ENCODE measurements around the gene SFT2D2.

DNA sequence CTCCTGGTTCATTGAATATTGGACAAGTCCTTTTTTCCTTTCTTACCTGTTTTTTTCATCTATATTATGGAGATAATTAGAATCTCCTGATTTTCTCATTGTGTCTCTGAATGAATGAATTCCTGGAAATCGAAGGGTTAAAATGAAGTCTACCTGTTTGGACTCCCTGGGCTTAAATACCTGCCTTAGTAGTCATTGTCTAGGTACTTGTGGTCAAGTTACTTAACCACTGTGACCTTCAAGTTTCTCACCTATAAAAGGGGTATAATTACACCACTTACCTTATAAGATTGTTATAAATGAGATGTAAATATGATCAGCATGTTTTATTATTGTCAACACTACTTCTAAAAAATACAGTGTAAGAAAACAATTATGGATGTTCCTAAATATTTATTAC lies 45.8 kb downstream of the SFT2D2 start:
- TF ChIP-seq, protein P1, sequence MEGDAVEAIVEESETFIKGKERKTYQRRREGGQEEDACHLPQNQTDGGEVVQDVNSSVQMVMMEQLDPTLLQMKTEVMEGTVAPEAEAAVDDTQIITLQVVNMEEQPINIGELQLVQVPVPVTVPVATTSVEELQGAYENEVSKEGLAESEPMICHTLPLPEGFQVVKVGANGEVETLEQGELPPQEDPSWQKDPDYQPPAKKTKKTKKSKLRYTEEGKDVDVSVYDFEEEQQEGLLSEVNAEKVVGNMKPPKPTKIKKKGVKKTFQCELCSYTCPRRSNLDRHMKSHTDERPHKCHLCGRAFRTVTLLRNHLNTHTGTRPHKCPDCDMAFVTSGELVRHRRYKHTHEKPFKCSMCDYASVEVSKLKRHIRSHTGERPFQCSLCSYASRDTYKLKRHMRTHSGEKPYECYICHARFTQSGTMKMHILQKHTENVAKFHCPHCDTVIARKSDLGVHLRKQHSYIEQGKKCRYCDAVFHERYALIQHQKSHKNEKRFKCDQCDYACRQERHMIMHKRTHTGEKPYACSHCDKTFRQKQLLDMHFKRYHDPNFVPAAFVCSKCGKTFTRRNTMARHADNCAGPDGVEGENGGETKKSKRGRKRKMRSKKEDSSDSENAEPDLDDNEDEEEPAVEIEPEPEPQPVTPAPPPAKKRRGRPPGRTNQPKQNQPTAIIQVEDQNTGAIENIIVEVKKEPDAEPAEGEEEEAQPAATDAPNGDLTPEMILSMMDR (IDR thresholded peaks at IDR 0.05), result no peak
- TF ChIP-seq EZH2phosphoT487 (IDR thresholded peaks at IDR 0.05), result no peak

Data from neural progenitor cell (in vitro differentiated cells).